Left ventricle myocardium superior (tissue), 1 donor: ENCODE results near the gene HS3ST5. TPM values are rescaled to one million over a fixed set of nuclear protein-coding genes. Genes with fewer than 3 reads are reported as not detected.
"Not testable (repeated sequence)": the region's sequence is repeated elsewhere in the genome, so short reads cannot be mapped to it uniquely, and the experiment has no call there.

Experiments used
- ATAC-seq: fragments of 200-7000 bp; cut with Tn5 transposase; one replicate; pipeline ENCODE4 v1.9.1; 2020; ENCODE audit warnings: mild to moderate bottlenecking, moderate library complexity
- DNase-seq: peaks from one replicate; pipeline ENCODE4 v3.0.0-alpha.2; 2020
- intact Hi-C: fragments of 100-400 bp; cut with micrococcal nuclease; formaldehyde crosslinking; loops from one replicate; pipeline ENCODE4 v1.11.0; 2022
- total RNA-seq: library from RNA; stranded (reverse); fragmentation: NEBNext Ultra II Directional; extraction: Animal tissue kit (Norgen Biotek cat#: 25700); gene quantifications from one replicate; pipeline ENCODE4 v1.2.1, GENCODE V29; 2021
- donor health status: DM: no; HTN: yes; CAD: no; lungs with severe emphysema.

The HS3ST5 gene
- total RNA-seq, 1 donor from 2014 or later, result not detected

DNA sequence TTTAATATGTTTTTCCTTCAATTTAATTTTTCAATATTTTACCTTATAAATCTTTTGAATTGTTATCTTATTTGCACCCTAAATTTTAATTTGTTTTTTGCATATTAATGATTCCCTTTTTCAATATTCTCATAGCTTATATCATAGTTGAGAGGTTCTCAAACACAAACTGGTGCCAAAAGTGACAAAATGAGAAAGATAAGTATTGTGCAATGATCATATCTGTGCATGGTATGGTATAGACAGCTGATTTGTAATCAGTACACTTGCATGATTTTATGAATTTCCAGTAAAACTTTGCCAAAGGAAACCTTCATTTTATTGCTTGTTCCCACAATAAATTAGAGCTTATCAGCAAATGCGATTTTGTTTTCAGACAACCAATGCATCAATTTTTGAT lies 210.9 kb downstream of the HS3ST5 start:
- DNase-seq, result no peak
- no peak for ATAC-seq
- intact Hi-C loops, result no loop called here

DNA sequence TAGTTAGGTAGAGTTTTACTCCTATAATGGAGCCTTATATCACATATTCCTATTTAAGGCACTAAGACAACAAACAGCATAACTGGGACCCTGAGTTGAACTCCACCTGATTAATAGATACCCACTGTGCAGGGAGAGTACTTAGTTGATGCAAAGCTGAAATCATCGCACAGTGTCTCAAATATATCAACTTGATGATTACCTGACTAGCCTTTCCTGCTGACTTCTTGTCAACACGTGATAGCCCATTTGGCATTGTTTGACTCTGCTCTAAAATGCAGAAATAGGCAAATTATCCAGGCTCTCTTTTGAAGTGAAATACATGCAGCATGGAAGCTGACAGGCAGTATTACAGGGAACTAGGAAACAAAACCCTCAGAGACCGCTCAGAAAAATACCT lies 217.2 kb downstream of the HS3ST5 start:
- intact Hi-C loops, result no loop called here
- ATAC-seq (no peak), DNase-seq (no peak)

DNA sequence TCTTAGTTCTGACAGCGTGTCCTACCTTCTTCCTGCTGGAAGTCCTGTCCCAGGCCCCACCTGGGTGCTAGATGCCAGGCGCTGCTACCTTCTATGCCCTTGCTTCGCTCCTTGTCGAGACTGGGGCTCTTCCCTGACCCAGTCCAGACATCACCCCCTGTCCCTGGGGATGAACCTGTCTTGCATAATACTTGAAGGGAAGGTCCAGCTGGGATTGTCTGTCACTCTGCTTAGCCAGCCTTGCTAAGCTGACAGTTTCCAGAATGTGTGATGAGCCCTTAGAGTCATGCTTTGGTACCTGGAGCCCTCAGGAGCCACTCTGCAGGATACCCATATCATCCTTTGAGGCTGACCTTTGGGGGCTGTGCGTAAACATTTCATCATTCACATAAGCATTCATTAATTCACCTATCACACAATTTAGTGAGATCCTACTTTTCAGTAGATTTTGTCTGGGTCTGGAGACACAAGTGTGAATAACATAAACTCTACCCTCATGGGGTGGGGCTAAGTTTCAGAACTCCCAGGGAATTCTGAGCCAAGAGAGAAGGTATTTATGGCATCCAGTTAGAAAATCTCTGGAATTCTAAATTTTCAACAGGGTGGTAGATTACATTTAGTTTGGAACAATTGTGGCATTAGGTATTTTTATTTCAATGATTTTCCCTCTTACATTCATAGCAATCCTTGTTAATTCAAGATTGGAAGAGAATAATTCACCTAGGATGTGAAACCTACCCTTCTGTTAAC lies 220.7 kb downstream of the HS3ST5 start:
- intact Hi-C loops, result no loop called here
- no peak for ATAC-seq
- DNase-seq, result no peak

DNA sequence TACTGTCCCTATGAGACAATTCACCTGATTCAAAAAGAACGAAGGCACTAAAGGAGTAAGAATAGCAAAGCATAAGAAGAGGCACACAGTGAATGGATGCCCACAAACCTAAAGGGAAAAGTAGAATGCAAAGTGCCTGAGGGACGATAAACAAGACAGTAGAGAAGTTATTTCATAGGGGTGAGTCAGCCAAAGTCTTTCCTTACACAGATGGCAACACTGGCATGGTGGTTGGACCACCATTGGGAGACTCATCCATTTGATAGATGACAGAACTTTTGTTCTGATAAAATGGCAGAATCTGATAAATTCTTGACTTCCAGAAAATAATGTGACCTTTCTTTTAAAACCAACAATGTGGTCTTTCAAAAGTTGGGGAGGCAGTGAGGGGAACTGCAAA lies 223.8 kb downstream of the HS3ST5 start:
- intact Hi-C loops, result no loop called here
- ATAC-seq (no peak), DNase-seq (no peak)

DNA sequence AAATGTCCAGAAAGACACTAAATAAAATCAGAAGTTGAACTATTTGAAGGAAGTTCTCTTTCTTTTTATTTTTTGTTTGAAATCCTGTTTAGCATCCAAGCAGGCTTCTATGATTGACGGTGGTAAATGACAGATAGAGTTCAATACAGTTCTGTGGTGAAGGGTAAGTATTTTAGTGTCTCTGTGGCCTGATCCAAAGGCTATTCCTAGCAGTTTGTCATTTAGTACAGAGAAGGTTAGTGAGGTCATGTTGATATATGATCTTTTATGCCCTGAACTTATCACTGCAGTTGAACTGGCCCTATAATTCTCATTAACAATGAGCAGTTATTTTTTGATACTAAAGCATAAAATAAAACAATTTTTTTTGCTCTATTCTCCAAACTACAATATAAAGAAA lies 227.2 kb downstream of the HS3ST5 start:
- ATAC-seq (no peak), DNase-seq (no peak)
- intact Hi-C loops, result no loop called here

DNA sequence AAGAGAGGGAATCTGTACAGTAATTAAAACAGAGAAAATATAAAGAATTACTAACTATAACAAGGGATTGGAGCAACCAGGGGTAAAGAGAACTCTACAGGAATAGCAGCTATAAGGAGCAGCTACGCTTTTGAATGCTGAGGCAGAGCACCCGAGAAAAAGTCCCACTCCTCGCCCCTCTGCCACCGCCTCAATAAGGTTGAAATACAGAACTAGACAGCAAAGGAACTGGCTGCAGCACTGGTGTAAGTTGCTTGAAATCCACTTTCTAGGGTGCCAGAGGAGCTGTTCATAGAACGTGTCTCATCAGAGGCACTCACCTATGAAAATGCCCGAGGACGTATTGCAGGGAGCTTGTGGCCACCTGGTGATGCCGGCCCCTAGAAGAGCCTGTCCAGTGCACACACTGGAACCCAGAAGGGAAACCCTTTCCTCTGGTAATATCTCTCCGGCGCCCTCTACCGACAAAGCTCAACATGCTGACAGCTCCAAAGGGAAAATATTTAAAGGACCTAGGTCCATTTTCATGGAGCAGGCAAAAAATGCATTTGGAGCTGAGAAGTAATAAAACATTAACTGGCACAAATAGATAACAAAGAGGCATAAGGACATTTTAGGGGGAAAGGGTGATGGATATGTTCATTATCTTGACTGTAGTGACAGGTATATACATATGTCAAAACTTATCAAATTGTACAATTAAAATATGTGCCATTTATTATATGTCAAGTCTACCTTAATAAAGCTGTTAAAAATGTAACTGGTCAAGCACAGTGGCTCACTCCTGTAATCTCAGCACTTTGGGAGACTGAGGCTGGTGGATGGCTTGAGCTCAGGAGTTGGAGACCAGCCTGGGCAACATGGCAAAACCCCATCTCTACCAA lies 234.5 kb downstream of the HS3ST5 start:
- ATAC-seq (peak; percentile 55), DNase-seq (peak; percentile 62)
- intact Hi-C loops, result no loop called here

DNA sequence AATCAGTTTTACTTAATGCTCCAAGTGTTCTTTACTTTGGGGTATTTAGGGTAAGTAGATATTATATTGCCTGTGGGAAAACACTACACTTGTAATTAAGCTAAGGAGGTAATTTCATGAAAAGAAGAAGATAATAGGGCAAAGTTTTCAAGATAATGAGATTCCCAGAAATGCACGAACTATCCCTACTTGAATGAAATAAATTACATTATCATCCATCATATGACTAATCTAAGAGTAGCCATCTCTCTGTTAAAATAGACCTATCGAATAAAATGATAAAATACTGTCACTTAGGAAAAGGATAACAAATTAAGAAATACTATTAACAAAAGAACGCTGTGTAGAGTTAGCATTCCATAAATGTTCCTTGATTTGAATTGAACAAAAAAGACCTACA lies 236.8 kb downstream of the HS3ST5 start:
- ATAC-seq (no peak), DNase-seq (no peak)
- intact Hi-C loops, result no loop called here

DNA sequence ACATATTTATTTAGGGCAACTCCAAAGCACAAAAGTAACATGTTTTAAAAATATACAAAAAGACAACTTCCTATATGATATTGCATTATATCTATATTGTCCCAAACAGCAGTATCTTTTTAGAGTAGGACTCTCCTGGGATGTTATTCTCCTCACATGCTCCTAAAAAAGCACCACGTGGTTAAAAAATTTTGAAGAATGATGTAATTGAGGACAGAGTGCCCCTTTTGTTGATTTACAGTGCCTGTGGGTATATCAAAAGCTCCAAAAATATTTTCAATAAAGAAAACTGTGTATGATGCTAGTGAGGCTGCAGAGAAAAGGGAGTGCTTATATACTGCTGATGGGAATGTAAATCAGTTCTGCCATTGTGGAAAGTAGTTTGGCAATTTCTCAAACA lies 241.6 kb downstream of the HS3ST5 start:
- no peak for ATAC-seq
- no peak for DNase-seq
- intact Hi-C loops, result no loop called here

DNA sequence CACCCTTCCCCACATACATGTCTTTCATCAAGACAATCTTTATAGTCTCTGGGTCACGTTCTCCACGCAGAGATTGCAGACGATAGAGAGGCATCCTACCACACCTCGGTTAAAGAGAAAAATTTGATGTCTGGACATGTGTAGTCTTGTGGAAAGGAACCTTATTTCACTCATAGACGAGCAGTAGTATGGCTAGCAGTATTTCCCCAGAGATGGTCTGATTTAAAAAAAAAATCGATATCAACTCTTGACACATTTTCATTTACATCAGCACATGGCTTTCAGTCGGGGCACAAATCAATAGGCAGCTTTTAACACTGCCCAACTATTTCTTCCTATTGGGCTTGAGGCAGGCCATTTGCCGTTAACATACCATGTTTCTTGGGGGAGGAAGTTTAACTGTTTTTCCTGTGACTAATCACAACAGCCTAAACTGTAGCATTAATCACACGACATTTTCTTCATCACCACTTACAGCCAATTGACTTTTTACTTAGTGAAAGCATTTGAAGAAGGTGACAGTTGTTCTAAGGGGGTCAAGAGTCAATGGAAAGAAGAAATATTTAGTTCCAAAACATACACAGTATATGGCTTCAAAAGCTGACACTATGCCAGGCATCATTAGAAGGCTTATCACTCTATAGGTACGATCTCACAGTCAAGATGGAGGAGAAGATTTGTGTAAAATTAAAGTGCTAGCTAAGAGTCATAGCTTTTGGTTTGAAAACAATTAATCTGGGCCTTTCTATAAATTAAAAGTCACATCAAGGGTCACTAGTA lies 242.4 kb downstream of the HS3ST5 start:
- DNase-seq (no peak), ATAC-seq (no peak)
- intact Hi-C loops, result no loop called here

DNA sequence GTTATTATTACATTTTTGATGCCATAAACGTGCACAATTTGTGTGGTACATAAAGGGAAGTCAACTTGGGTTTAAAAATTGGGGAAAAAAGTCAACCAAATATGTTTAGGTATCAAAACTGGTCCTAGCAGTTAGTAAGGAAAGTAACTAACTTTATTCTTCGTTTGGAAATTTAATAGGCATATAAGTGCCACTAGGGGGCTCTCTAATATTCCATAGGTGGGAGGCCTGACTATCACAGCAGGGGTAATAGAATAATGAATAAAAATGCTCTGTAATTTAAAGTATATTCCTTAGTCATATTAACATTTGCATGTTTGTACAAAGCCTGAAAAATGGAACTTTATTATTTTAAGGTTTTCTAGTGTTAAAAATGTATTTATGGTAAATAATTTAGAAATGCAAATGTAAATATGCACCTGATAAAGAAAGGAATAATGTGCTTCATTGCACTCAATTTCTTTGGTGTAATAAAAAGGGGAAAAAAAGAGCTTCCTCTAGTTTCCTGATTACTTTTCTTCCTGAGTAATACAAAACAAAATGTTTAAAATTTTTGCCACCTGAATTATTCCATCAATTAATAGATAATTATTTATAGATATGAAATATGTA lies 246.2 kb downstream of the HS3ST5 start:
- intact Hi-C loops, result no loop called here
- ATAC-seq (no peak), DNase-seq (no peak)

DNA sequence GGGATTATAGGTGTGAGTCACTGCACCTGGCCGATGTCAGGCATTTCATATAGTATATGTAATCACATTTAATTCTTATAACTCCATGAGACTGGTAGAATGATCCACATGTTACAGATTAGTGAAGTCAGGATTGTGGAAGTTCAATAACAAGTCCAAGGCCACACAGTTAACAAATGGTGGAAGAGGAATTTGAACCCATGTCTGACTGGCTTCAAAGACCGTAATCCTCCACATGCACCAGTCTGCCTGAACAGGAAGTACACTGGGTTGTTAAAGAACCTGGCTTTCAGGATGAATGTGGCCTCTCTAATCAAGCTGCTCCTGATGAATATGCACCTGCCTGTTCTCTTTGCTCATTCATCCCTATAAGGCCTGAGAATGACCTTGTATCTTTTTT lies 249.9 kb downstream of the HS3ST5 start:
- DNase-seq (no peak), ATAC-seq (no peak)
- intact Hi-C loops, result no loop called here

DNA sequence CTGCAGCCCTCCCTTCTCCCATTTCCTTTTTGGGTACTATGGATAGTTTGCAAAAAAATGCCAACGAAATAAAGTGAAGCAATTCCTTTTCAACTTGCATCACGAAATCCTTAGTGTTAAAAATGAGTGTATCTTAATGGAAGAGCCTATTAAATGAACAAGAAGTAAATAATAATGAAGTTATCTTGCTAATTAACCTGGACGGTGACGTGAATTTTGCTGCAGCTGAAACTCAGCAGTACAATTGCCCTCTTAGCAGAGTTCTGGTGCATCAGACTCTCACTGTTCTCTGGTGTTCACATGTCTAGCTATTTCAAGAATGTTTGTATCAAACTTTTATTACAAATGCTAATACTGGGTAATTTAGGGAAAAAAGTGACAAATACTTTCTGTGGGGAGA lies 252.2 kb downstream of the HS3ST5 start:
- intact Hi-C loops, result no loop called here
- ATAC-seq (no peak), DNase-seq (no peak)

DNA sequence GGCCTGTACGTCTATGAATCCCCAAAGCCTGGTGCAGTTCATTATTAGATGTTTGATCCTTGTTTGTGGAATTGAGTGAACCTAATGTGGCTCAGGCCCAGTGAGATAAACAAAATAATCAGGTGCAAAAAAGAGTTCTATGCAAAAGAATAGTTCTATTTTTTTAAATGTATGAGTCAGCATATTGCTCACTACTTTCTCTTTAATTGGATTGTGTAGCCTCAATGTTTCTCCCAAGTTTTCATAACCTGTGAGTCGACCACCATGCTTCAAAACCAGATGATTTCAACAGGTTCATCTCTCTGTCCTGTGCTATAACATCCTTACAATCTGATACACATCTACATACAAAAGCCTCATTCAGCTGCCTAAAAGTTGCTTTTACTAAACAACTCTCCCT lies 255.3 kb downstream of the HS3ST5 start:
- DNase-seq, result no peak

DNA sequence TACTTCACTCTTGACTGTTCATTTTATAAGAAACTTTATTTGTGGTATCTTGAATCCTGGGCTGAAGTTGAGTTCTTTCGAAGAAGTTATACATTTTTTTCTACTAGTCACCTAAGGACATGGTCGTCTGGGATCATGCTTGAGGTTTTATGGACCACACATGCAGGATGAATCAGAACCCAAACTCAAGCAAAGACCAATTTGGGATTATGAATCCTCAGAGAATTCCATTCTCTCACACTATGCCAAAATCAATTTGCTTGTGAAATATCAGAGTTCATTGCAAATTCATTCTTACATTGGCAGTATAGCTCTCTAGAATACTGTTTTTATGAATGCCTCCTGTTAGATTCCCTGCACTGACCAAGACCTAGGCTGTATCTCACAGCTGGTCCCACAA lies 257.6 kb downstream of the HS3ST5 start:
- intact Hi-C loops, result no loop called here
- DNase-seq, result no peak
- ATAC-seq, result no peak

More for the DNA sequence above, 255.3 kb downstream of the HS3ST5 start:
- intact Hi-C loops, result no loop called here
- no peak for ATAC-seq

DNA sequence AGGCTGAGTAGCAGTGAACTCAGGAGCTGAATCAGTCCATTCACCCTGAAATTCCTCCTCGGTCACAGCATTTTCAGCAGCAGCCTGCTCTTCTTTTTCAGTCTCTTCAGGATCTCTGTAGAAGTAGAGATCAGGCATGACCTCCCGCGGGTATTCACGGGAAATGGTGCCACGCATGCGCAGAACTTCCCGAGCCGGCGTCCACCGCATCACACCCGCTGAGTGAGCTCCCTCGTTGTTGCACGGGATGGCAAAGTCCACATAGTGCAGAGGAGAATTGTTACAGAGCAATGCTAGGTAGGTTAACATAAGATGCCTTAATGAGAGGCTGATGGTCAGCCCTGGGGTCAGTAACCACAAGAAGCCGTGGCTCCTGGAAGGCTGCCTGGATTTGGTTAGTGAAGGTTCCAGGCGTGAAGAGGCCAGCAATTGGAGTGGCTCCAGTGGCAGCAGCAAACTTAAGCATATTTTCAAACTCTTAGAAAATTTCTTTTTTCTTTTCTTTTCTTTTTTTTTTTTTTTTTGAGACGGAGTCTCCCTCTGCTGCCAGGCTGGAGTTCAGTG lies 258.4 kb downstream of the HS3ST5 start:
- DNase-seq (no peak), ATAC-seq (no peak)
- intact Hi-C loops, result no loop called here

DNA sequence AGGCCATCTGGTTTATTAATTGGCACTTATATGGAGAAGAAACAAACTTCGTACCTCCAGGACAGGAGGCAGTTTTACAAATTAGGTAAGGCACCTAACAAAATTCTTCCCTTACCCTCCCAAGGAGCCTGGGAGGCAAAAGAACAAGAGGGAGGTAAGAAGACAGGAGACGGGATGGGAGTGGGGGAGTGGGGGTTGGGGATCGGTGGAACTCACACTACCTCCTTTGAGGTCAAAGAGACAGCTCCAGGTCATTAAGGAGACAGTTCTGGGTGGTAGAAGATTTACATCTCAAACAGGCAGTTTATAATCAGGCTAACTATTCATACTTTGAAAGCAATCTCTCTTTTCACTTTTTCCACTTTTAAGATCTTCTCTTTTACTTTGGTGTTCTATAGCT lies 259.6 kb downstream of the HS3ST5 start:
- ATAC-seq (no peak), DNase-seq (no peak)
- intact Hi-C loops, result no loop called here

DNA sequence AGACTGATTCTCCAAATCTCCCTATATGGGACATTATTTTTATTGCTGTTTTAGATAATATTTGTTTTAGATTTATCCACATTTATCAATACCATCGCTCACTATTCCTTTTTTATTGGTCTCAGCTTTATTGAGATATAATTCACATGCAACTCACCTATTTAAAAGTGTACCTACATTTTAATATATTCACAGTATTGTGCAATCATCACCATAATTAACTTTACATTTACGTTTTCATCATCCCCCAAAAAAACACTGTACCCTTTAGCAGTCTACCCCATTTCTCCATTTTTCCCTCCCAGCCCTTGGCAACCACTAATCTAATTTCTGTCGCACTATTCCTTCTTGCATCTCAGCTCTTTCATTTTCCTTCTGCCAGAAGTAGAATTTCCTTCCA lies 261.1 kb downstream of the HS3ST5 start:
- DNase-seq (no peak), ATAC-seq (no peak)
- intact Hi-C loops, result no loop called here

DNA sequence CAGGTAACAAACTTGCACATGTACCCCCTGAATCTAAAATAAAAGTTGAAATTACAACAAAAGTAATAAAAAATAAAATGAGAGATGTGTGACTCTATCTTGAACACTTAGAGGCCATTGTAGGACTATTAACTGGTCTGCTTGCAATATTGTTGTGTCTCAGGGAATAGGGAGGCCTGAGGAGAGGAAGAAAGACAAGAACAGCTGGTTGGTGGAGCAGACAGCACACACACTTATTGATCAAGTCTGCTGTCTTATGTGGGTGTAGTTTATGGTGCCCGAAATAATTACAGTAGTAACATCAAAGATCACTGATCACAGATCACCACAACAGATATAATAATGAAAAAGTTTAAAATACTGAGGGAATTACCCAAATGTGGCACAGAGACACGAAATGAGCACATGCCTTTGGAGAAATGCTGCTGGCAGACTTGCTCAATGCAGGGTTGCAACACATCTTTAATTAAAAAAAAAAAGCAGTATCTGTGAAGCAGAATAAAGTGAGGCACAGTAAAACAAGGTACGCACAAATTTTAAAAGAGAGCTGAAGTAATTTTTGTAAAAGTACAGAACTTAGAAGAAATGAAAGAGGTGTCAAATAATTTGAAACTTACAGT lies 261.8 kb downstream of the HS3ST5 start:
- ATAC-seq, result no peak
- DNase-seq, result no peak
- intact Hi-C loops, result no loop called here

DNA sequence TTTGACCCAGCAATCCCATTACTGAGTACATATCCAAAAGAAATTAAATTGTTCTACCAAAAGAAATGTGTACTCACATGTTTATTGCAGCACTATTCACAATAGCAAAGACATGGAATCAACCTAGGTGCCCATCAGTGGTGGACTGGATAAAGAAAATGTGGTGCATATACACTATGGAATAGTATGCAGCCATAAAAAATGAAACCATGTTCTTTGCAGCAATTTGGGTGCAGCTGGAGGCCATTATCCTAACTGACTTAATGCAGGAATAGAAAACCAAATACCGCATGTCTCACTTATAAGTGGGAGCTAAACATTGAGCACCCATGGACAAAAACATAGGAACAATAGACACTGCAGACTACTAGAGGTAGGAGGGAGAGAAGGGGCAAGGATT lies 262.4 kb downstream of the HS3ST5 start:
- intact Hi-C loops, ATAC-seq, DNase-seq: not testable (repeated sequence)
